Measurements from ENCODE around the gene TSTD2.

DNA sequence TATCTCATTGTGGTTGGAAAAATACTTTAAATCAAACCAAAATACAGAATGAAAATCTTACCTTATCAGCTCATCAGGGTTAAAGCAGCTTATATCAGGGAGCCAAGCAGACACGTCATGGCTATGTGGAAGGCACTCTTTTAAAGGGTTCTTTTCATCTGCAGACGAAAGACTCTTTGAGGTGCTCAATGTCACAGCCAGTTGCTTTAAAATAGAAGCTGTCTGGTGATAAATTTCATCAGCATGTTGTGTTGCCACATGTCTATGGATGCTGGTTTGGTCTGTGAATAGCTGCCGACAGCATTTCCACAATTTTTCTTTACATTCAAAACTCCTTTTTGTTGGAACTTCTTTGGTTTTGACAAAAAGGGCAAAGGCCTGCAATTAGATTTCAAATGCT is 7.5 kb downstream of the TSTD2 start:
- TF ChIP-seq FOXM1 (IDR thresholded peaks at IDR 0.05; ENCODE audit: low read depth) (no peak), TAF1 (IDR thresholded peaks at IDR 0.05; ENCODE audit: borderline replicate concordance, low read depth, low read length) (no peak), RFX5 (IDR thresholded peaks at IDR 0.05; ENCODE audit: low read length) (no peak), GABPA (IDR thresholded peaks at IDR 0.05; ENCODE audit: low read depth) (no peak)
- TF ChIP-seq, protein P1, sequence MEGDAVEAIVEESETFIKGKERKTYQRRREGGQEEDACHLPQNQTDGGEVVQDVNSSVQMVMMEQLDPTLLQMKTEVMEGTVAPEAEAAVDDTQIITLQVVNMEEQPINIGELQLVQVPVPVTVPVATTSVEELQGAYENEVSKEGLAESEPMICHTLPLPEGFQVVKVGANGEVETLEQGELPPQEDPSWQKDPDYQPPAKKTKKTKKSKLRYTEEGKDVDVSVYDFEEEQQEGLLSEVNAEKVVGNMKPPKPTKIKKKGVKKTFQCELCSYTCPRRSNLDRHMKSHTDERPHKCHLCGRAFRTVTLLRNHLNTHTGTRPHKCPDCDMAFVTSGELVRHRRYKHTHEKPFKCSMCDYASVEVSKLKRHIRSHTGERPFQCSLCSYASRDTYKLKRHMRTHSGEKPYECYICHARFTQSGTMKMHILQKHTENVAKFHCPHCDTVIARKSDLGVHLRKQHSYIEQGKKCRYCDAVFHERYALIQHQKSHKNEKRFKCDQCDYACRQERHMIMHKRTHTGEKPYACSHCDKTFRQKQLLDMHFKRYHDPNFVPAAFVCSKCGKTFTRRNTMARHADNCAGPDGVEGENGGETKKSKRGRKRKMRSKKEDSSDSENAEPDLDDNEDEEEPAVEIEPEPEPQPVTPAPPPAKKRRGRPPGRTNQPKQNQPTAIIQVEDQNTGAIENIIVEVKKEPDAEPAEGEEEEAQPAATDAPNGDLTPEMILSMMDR (IDR thresholded peaks at IDR 0.05): no peak

Measured in SK-N-SH (cell line).